Kidney epithelial cell (primary cell): ENCODE measurements around the gene FHOD3. TPM values are rescaled to one million over a fixed set of nuclear protein-coding genes. Genes with fewer than 3 reads are reported as not detected.

Experiments
- DNase-seq: peaks from one replicate; pipeline ENCODE4 v3.0.0-alpha.2; 2010; ENCODE audit warnings: low read depth
- H3K27me3 ChIP-seq: 2 replicates; pipeline ENCODE4 v1.6.0; 2011; ENCODE audit warnings: low read length; ENCODE audit not compliant: control insufficient read depth, insufficient read depth
- H3K36me3 ChIP-seq: 2 replicates; pipeline ENCODE4 v1.5.1; 2011; ENCODE audit warnings: low read length; ENCODE audit not compliant: control insufficient read depth, insufficient read depth
- H3K4me3 ChIP-seq: 2 replicates; pipeline ENCODE4 v1.5.1; 2011; ENCODE audit warnings: low read depth, mild to moderate bottlenecking, control low read depth, low read length
- total RNA-seq: library from RNA; depleted of rRNA; stranded (reverse); fragments of >200 nt; gene quantifications from 2 replicates; pipeline ENCODE4 v1.2.3, GENCODE V29; 2015
- TF ChIP-seq, protein P1 (sequence below): IDR thresholded peaks from 2 replicates; pipeline ENCODE4 v1.5.1; 2011; ENCODE audit warnings: mild to moderate bottlenecking, moderate library complexity, low read length, control low read depth, inconsistent platforms; ENCODE audit not compliant: insufficient read depth, poor library complexity, severe bottlenecking

Gene FHOD3
- total RNA-seq, 1 donor from 2014 or later, result 47.2 TPM

DNA sequence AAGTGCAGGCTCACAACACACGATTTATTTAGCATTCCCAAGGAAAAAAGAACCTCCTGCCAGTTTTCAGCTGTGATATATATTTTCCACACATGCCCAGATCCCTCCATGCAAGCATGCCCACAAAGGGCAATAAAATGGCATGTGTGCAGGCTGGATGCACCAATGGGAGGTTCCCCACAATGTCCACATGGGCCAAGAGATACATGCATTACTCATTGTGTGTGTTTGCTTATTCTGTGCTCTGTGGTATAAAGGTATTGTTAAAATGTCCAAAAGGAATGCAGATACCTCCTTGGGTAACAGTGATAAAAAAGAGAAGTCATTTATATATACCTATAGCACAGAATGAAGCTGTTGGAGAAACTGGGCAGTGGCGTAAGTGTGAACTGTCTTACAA is 207.4 kb downstream of the FHOD3 start:
- H3K4me3 ChIP-seq, result no peak overlapping the region
- no peaks in the 10 kb centered on the region for H3K36me3 ChIP-seq
- no peaks in the 10 kb centered on the region for H3K27me3 ChIP-seq
- DNase-seq, result no peak
- TF ChIP-seq, protein P1, sequence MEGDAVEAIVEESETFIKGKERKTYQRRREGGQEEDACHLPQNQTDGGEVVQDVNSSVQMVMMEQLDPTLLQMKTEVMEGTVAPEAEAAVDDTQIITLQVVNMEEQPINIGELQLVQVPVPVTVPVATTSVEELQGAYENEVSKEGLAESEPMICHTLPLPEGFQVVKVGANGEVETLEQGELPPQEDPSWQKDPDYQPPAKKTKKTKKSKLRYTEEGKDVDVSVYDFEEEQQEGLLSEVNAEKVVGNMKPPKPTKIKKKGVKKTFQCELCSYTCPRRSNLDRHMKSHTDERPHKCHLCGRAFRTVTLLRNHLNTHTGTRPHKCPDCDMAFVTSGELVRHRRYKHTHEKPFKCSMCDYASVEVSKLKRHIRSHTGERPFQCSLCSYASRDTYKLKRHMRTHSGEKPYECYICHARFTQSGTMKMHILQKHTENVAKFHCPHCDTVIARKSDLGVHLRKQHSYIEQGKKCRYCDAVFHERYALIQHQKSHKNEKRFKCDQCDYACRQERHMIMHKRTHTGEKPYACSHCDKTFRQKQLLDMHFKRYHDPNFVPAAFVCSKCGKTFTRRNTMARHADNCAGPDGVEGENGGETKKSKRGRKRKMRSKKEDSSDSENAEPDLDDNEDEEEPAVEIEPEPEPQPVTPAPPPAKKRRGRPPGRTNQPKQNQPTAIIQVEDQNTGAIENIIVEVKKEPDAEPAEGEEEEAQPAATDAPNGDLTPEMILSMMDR, result no peak

DNA sequence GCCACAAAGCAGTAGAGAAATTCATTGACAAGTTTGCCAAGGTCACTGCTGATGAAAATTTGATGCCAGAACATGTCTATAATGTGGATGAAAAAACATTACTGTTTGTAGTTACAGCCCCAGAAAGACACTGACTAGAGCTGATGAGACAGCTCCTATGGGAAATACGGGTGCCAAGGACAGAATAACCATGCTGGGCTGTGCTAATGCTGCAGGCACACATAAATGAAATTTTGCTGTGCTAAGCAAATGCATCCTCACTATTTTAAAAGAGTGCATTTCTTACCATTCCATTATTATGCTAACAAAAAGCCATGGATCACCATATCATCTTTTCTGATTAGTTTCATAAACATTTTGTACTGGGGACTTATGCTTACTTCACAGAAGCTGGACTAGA is 208.2 kb downstream of the FHOD3 start:
- Histone ChIP-seq H3K36me3 (no peaks in the 10 kb centered on the region), H3K4me3 (no peak overlapping the region), H3K27me3 (no peaks in the 10 kb centered on the region)
- DNase-seq, result no peak
- TF ChIP-seq, protein P1, result no peak

DNA sequence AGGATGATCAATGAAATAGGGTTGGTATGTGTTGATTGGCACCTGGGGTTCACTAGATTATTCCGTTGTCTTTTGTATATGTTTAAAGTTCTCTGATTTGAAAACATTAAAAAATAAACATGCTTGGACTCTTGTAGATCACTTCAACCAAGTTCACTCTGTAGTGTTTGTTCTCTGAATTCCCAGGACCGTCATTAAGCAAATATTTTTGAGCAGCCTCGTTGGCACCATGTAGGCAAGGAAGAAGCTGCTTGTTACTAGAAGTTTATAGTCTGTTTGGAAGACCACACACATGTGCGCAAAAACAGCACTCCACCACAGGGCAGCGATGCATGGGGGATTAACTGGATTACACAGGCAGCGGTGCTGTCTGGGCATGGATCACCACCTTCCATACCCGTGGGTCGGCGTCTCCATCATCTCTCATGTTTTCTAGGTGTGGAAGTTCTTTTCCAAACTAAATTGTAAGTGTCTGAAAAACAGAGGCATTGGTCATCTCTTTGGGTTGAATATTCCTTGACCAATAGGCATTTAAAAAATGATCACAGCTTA is 212.2 kb downstream of the FHOD3 start:
- no peak for DNase-seq
- Histone ChIP-seq H3K36me3 (no peaks in the 10 kb centered on the region), H3K4me3 (no peak overlapping the region), H3K27me3 (no peaks in the 10 kb centered on the region)
- TF ChIP-seq, protein P1, result no peak

DNA sequence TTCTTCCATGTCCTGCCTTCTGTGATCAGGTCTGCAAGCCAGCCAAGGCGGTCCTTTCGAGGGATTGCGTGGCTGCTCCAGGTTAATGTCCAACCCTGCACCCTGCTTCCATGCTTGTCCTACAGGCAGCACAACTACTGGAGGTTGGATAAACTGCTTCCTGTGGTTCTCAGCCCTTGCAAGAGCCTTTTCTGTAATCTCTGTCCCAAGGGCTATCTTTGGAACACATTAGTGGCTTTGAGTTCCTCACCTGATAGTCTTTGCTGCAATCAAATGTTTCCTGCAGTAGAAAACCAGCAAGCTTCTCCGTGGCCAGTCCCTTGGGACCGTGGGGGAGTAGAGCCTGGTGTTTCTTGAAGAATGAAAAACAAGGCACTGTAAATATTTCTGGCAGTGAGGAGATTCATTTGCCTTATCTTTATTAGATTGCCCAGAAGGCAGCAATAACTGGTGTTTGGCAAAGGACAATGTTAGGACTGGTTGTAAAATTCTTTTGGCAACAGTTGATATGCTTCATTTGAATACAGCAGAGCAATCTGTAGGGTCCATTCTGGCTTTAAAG is 214.4 kb downstream of the FHOD3 start:
- H3K36me3 ChIP-seq, result peaks cover 1% of the 10 kb centered on the region
- DNase-seq, result no peak
- H3K4me3 ChIP-seq, result no peak overlapping the region
- H3K27me3 ChIP-seq, result no peaks in the 10 kb centered on the region
- TF ChIP-seq, protein P1, result no peak

DNA sequence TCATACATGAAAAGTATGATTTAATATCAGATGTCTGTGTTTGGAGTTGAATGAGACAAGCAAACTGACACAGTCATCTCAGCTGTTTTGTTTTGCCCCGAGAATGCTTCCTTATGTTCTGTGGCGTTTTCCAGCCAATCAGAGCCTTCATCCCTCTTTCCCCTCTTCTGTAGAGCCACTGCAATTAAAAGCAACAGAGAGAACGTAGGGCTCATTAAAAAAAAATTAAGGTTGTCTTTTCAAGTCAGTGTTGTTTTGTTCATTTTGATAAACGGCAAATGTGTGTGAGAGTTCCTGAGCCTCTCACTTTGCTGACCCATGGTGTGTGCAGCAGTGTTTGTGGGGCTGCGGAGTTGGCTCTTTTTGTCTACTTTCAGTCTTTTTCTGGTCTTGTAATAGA is 216.0 kb downstream of the FHOD3 start:
- no peak overlapping the region for H3K4me3 ChIP-seq
- TF ChIP-seq, protein P1, result no peak
- DNase-seq, result no peak
- no peaks in the 10 kb centered on the region for H3K27me3 ChIP-seq
- H3K36me3 ChIP-seq, result peaks cover 1% of the 10 kb centered on the region

DNA sequence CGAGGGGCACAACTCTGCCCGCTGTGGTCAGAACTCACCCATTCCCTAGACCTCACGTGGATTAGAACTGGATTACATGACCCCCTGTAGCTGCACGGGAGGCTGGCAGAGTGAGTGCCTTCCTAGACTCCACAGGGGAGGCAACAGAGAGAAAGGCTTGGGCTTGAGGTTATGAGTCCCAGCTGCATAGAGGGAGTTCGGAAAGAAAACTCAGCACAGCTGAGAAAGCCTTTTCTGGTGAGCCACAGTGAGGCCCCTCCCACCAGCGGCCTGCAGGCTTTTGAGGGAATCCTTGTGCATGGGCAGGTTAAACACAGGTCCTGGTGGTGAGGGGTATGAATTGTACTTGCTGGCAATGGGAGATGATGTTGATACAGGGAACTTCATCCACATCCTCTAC is 217.3 kb downstream of the FHOD3 start:
- no peak for DNase-seq
- H3K36me3 ChIP-seq, result peaks cover 1% of the 10 kb centered on the region
- no peak overlapping the region for H3K4me3 ChIP-seq
- TF ChIP-seq, protein P1, result no peak
- no peaks in the 10 kb centered on the region for H3K27me3 ChIP-seq
